WTC11 (cell line): ENCODE data around the gene DMAC1. TPM values are rescaled to one million over a fixed set of nuclear protein-coding genes. Genes with fewer than 3 reads are reported as not detected.

Experiments used
- ATAC-seq: fragments of 200-7000 bp; cut with Tn5 transposase; 2 replicates; pipeline ENCODE4 v1.10.0; 2021; ENCODE audit warnings: mild to moderate bottlenecking, moderate library complexity
- CTCF ChIA-PET: fragments of 300-600 bp; sonication (Branson Sonifier 250); formaldehyde crosslinking; loops from one replicate; lab custom pipeline; 2021; ENCODE audit warnings: antibody characterized with exemption; lab: Charles Lee
- POLR2A ChIA-PET: fragments of 350-600 bp; sonication (Branson Sonifier 250); formaldehyde crosslinking; loops from one replicate; lab custom pipeline; 2021; ENCODE audit warnings: antibody characterized with exemption; lab: Charles Lee
- DNase-seq: peaks from one replicate; pipeline ENCODE4 v3.0.0; 2021; ENCODE audit warnings: low spot score
- H3K27ac Mint-ChIP-seq: 2 replicates; pipeline ENCODE4 v1.8.0; 2021; ENCODE audit warnings: mixed read lengths
- H3K27me3 Mint-ChIP-seq: 2 replicates; pipeline ENCODE4 v1.8.0; 2021; ENCODE audit warnings: low read depth, mild to moderate bottlenecking, moderate library complexity, mixed read lengths
- H3K36me3 Mint-ChIP-seq: 2 replicates; pipeline ENCODE4 v1.8.0; 2021; ENCODE audit warnings: mixed read lengths
- H3K4me1 Mint-ChIP-seq: 2 replicates; pipeline ENCODE4 v1.8.0; 2022; ENCODE audit warnings: mixed read lengths
- H3K4me3 Mint-ChIP-seq: 2 replicates; pipeline ENCODE4 v1.8.0; 2021; ENCODE audit warnings: mild to moderate bottlenecking, moderate library complexity, mixed read lengths
- H3K9me3 Mint-ChIP-seq: 2 replicates; pipeline ENCODE4 v1.8.0; 2021; ENCODE audit warnings: mixed read lengths
- ATF1 ChIP-seq: sonication (generic); formaldehyde crosslinking; IDR thresholded peaks from 2 replicates; pipeline ENCODE4 v1.8.1; 2023; ENCODE audit warnings: mild to moderate bottlenecking, moderate library complexity, missing genetic modification reagents
- E2F4 ChIP-seq: sonication (generic); formaldehyde crosslinking; IDR thresholded peaks from 2 replicates; pipeline ENCODE4 v1.8.1; 2022; ENCODE audit warnings: low read depth, mild to moderate bottlenecking, moderate library complexity, missing genetic modification reagents, borderline replicate concordance
- ERG ChIP-seq: fragments of 250-450 bp; sonication (Bioruptor Pico); IDR thresholded peaks from 2 replicates; pipeline ENCODE4 v1.8.0; 2021; ENCODE audit warnings: mild to moderate bottlenecking
- FOXP4 ChIP-seq: sonication (generic); formaldehyde crosslinking; IDR thresholded peaks from 2 replicates; pipeline ENCODE4 v1.8.0; 2022; ENCODE audit warnings: mild to moderate bottlenecking, missing genetic modification reagents
- GRHL2 ChIP-seq: fragments of 250-450 bp; sonication (Bioruptor Pico); IDR thresholded peaks from 2 replicates; pipeline ENCODE4 v1.8.0; 2022; ENCODE audit warnings: mild to moderate bottlenecking, moderate library complexity; ENCODE audit not compliant: insufficient replicate concordance, severe bottlenecking
- IRF2 ChIP-seq: sonication (generic); formaldehyde crosslinking; IDR thresholded peaks from 2 replicates; pipeline ENCODE4 v1.8.0; 2022; ENCODE audit warnings: low read depth, missing genetic modification reagents, borderline replicate concordance
- NFYB ChIP-seq: sonication (generic); formaldehyde crosslinking; conservative IDR thresholded peaks from 2 replicates; pipeline ENCODE4 v1.8.0; 2022; ENCODE audit warnings: low read depth, missing genetic modification reagents
- PRDM15 ChIP-seq: sonication (generic); formaldehyde crosslinking; IDR thresholded peaks from 2 replicates; pipeline ENCODE4 v1.8.0; 2022; ENCODE audit warnings: missing genetic modification reagents
- RORB ChIP-seq: fragments of 250-450 bp; sonication (Bioruptor Pico); IDR thresholded peaks from 2 replicates; pipeline ENCODE4 v1.9.0; 2021; ENCODE audit warnings: mild to moderate bottlenecking
- ZNF121 ChIP-seq: sonication (generic); formaldehyde crosslinking; IDR thresholded peaks from 2 replicates; pipeline ENCODE4 v1.8.0; 2023; ENCODE audit warnings: missing genetic modification reagents
- ZNF219 ChIP-seq: sonication (generic); formaldehyde crosslinking; IDR thresholded peaks from 2 replicates; pipeline ENCODE4 v1.8.0; 2023; ENCODE audit warnings: missing genetic modification reagents, mild to moderate bottlenecking, borderline replicate concordance
- ZNF232 ChIP-seq: sonication (generic); formaldehyde crosslinking; IDR thresholded peaks from 2 replicates; pipeline ENCODE4 v1.8.0; 2022; ENCODE audit warnings: mild to moderate bottlenecking, missing genetic modification reagents
- total RNA-seq: library from RNA; stranded (reverse); gene quantifications from 3 replicates; pipeline ENCODE4 v1.2.3, GENCODE V29; 2021
- TF ChIP-seq, protein P1 (sequence below): sonication (generic); formaldehyde crosslinking; IDR thresholded peaks from 2 replicates; pipeline ENCODE4 v1.8.1; 2023; ENCODE audit warnings: mild to moderate bottlenecking, moderate library complexity, missing genetic modification reagents
- TF ChIP-seq, protein P2 (sequence below): sonication (generic); formaldehyde crosslinking; IDR thresholded peaks from 2 replicates; pipeline ENCODE4 v1.8.0; 2022; ENCODE audit warnings: mild to moderate bottlenecking, missing genetic modification reagents
- TF ChIP-seq, protein P3 (sequence below): fragments of 200-600 bp; IDR thresholded peaks from 2 replicates; pipeline ENCODE4 v1.8.0; 2022; ENCODE audit warnings: antibody characterized with exemption
- TF ChIP-seq, protein P4 (sequence below): fragments of 250-450 bp; sonication (Bioruptor Pico); conservative IDR thresholded peaks from 2 replicates; pipeline ENCODE4 v1.9.0; 2021; ENCODE audit warnings: mild to moderate bottlenecking

DMAC1 gene
- total RNA-seq, 1 experiment from 2014 or later = 71.2 TPM

DNA sequence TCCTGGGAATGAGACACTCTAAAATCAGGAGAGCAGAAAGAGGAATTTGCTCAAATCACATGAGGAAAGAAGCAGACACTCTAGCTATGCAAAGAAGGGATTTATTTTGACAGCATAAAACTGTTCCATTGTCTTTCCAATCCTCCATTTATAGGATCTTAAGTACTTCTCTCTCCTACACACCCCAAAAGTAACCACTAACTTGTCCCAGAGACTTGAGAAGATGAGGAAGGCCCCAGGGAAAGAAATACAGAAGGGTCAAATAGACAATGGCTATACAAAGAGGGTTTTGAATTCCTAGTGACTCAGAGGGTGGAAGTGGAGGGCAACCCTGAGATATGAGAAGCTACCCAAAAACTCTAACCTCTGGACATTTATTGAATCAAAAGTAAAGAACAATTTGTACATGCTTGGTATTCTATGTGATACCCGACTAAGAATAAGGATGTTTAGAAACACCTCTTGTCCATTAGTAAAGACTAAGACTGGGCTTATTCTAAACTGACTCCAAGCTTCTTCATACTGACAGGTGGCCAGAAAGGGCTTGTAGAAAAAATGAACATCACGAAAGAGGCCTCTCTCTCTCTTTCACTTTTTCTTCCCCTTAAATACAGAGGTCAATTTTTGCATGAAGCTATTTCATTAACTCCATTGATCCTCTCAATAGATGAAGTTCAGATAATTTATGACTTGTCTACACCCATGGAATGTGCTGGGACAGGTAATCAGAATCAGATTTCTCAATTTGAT is 20.6 kb downstream of the DMAC1 start (continued):
- TF ChIP-seq GRHL2 (CRISPR knock-in tag) (no peak), NFYB (no peak), E2F4 (no peak), ZNF121 (CRISPR knock-in tag) (no peak), FOXP4 (CRISPR knock-in tag) (no peak), ZNF219 (CRISPR knock-in tag) (no peak)
- TF ChIP-seq, protein P1, sequence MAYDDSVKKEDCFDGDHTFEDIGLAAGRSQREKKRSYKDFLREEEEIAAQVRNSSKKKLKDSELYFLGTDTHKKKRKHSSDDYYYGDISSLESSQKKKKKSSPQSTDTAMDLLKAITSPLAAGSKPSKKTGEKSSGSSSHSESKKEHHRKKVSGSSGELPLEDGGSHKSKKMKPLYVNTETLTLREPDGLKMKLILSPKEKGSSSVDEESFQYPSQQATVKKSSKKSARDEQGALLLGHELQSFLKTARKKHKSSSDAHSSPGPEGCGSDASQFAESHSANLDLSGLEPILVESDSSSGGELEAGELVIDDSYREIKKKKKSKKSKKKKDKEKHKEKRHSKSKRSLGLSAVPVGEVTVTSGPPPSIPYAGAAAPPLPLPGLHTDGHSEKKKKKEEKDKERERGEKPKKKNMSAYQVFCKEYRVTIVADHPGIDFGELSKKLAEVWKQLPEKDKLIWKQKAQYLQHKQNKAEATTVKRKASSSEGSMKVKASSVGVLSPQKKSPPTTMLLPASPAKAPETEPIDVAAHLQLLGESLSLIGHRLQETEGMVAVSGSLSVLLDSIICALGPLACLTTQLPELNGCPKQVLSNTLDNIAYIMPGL (CRISPR knock-in tag) = no peak
- TF ChIP-seq, protein P2, sequence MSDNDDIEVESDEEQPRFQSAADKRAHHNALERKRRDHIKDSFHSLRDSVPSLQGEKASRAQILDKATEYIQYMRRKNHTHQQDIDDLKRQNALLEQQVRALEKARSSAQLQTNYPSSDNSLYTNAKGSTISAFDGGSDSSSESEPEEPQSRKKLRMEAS (CRISPR knock-in tag) = no peak
- TF ChIP-seq, protein P3, sequence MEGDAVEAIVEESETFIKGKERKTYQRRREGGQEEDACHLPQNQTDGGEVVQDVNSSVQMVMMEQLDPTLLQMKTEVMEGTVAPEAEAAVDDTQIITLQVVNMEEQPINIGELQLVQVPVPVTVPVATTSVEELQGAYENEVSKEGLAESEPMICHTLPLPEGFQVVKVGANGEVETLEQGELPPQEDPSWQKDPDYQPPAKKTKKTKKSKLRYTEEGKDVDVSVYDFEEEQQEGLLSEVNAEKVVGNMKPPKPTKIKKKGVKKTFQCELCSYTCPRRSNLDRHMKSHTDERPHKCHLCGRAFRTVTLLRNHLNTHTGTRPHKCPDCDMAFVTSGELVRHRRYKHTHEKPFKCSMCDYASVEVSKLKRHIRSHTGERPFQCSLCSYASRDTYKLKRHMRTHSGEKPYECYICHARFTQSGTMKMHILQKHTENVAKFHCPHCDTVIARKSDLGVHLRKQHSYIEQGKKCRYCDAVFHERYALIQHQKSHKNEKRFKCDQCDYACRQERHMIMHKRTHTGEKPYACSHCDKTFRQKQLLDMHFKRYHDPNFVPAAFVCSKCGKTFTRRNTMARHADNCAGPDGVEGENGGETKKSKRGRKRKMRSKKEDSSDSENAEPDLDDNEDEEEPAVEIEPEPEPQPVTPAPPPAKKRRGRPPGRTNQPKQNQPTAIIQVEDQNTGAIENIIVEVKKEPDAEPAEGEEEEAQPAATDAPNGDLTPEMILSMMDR = no peak

- ATAC-seq (no peak), DNase-seq (no peak)
- H3K27me3 Mint-ChIP-seq = no peaks in the 10 kb centered on the region
- no peaks in the 10 kb centered on the region for H3K9me3 Mint-ChIP-seq
- no peak overlapping the region for H3K4me3 Mint-ChIP-seq
- ChIA-PET CTCF (no interaction called here), POLR2A (no interaction called here)
- H3K36me3 Mint-ChIP-seq = no peaks in the 10 kb centered on the region
- H3K4me1 Mint-ChIP-seq = peaks cover 15% of the 10 kb centered on the region
- no peak overlapping the region for H3K27ac Mint-ChIP-seq
- TF ChIP-seq FOXP4 (CRISPR knock-in tag) (no peak), IRF2 (no peak), ERG (CRISPR knock-in tag) (no peak), PRDM15 (CRISPR knock-in tag) (no peak), ATF1 (CRISPR knock-in tag) (no peak), RORB (no peak), ZNF232 (CRISPR knock-in tag) (no peak)
- TF ChIP-seq, protein P4, sequence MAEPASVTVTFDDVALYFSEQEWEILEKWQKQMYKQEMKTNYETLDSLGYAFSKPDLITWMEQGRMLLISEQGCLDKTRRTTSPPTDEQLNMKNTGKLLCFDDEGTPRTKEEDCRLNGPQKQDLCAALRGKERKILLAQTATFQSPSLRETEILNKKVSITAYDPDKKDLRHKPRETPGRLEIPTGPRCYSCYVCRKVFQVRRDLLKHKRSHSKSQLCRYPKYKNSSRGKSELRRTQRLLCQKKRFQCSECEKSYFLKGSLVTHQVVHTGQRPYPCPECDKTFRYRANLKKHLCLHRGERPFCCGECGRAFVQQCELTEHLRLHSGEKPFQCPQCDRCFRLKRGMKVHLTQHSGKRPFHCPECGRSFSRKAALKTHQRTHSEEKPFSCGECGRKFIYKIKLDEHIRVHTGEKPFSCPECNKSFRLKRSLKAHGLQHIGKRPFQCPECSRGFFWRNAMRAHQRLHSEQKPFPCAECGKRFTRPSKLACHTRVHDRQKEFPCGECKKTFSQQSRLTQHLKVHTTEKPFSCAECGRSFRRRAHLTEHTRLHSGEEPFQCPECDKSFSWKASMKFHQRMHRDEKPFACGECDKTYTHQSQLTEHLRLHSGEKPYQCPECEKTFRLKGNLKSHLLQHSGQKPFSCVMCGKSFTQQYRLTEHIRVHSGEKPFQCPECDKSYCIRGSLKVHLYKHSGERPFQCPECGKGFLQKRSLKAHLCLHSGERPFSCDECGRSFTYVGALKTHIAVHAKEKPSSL = no peak
- TF ChIP-seq, protein P1 (CRISPR knock-in tag) = no peak
Measured at GRCh38 chr9:7777771-7778170, 21.8 kb downstream of the DMAC1 start.
